Liver (tissue), 9 donors: ENCODE data around the gene NEBL. TPM values are rescaled to one million over a fixed set of nuclear protein-coding genes. Genes with fewer than 3 reads are reported as not detected.

Source experiments
- DNase-seq: peaks from one replicate; pipeline ENCODE4 v3.0.0-alpha.2; 2017; ENCODE audit warnings: low spot score
- H3K27ac ChIP-seq, 2 donors: one replicate each; pipeline ENCODE4 v1.7.0; 2013; ENCODE audit warnings: inconsistent platforms in 2 of 2, low read length in 2 of 2, control low read depth in 1 of 2, low read depth in 1 of 2, mild to moderate bottlenecking in 1 of 2
- H3K27me3 ChIP-seq, 4 donors: one replicate each; pipeline versions ENCODE4 v1.6.1 to v1.7.0; 2013; ENCODE audit warnings: low read length in 3 of 4, inconsistent platforms in 1 of 4, mild to moderate bottlenecking in 1 of 4, moderate library complexity in 1 of 4; ENCODE audit not compliant: control insufficient read depth in 4 of 4, insufficient read depth in 4 of 4
- H3K36me3 ChIP-seq, 4 donors: one replicate each; pipeline versions ENCODE4 v1.6.1 to v1.7.0; 2013; ENCODE audit warnings: low read length in 3 of 4, mild to moderate bottlenecking in 3 of 4, low read depth in 1 of 4, moderate library complexity in 1 of 4; ENCODE audit not compliant: control insufficient read depth in 4 of 4, insufficient read depth in 3 of 4
- H3K4me1 ChIP-seq, 4 donors: one replicate each; pipeline versions ENCODE4 v1.6.1 to v1.7.0; 2013; ENCODE audit warnings: low read length in 3 of 4, mild to moderate bottlenecking in 3 of 4, moderate library complexity in 1 of 4; ENCODE audit not compliant: control insufficient read depth in 4 of 4, insufficient read depth in 4 of 4
- H3K4me3 ChIP-seq, 3 donors: one replicate each; pipeline versions ENCODE4 v1.6.1 to v1.7.0; 2013; ENCODE audit warnings: low read length in 3 of 3, control low read depth in 1 of 3, low read depth in 1 of 3, mild to moderate bottlenecking in 1 of 3
- H3K9ac ChIP-seq, 2 donors: one replicate each; pipeline ENCODE4 v1.7.0; 2013; ENCODE audit warnings: low read length in 2 of 2, mild to moderate bottlenecking in 2 of 2, moderate library complexity in 2 of 2, control low read depth in 1 of 2, low read depth in 1 of 2
- H3K9me3 ChIP-seq, 4 donors: one replicate each; pipeline versions ENCODE4 v1.6.1 to v1.7.0; 2013; ENCODE audit warnings: low read length in 3 of 4; ENCODE audit not compliant: control insufficient read depth in 4 of 4
- ATF3 ChIP-seq: IDR thresholded peaks from 2 replicates; pipeline ENCODE4 v1.6.1; 2016; ENCODE audit warnings: antibody characterized with exemption
- CTCF ChIP-seq: fragments of 150-350 bp; IDR thresholded peaks from 2 replicates; pipeline ENCODE4 v1.5.1; 2017; ENCODE audit warnings: improper control_type of control experiment, low read depth, low read length; ENCODE audit not compliant: missing input control
- EGR1 ChIP-seq, 2 donors: IDR thresholded peaks; 2 replicates each; pipeline ENCODE4 v1.6.1; 2016 to 2018; ENCODE audit warnings: antibody characterized with exemption in 2 of 2, low read depth in 2 of 2
- FOXA1 ChIP-seq: IDR thresholded peaks from 2 replicates; pipeline ENCODE4 v1.6.1; 2016; ENCODE audit warnings: antibody characterized with exemption
- FOXA2 ChIP-seq: IDR thresholded peaks from 2 replicates; pipeline ENCODE4 v1.6.1; 2016; ENCODE audit warnings: antibody characterized with exemption
- HNF4A ChIP-seq, 2 donors: conservative IDR thresholded peaks; 2 replicates each; pipeline ENCODE4 v1.6.1; 2016; ENCODE audit warnings: antibody characterized with exemption in 2 of 2, mild to moderate bottlenecking in 2 of 2
- JUND ChIP-seq, 2 donors: IDR thresholded peaks; 2 replicates each; pipeline ENCODE4 v1.6.1; 2016; ENCODE audit warnings: antibody characterized with exemption in 2 of 2
- MAX ChIP-seq: IDR thresholded peaks from 2 replicates; pipeline ENCODE4 v1.6.1; 2016; ENCODE audit warnings: antibody characterized with exemption
- NR2F2 ChIP-seq: IDR thresholded peaks from 2 replicates; pipeline ENCODE4 v1.6.1; 2016; ENCODE audit warnings: antibody characterized with exemption
- RAD21 ChIP-seq, 2 donors: IDR thresholded peaks; 2 replicates each; pipeline ENCODE4 v1.6.1; 2016; ENCODE audit warnings: antibody characterized with exemption in 2 of 2, mild to moderate bottlenecking in 2 of 2
- RXRA ChIP-seq, 2 donors: IDR thresholded peaks; 2 replicates each; pipeline ENCODE4 v1.6.1; 2017 to 2018; ENCODE audit warnings: antibody characterized with exemption in 2 of 2, mild to moderate bottlenecking in 1 of 2
- TAF1 ChIP-seq: conservative IDR thresholded peaks from 2 replicates; pipeline ENCODE4 v1.6.1; 2016; ENCODE audit warnings: antibody characterized with exemption, mild to moderate bottlenecking
- YY1 ChIP-seq: IDR thresholded peaks from 2 replicates; pipeline ENCODE4 v1.6.1; 2016; ENCODE audit warnings: antibody characterized with exemption, mild to moderate bottlenecking
- WGBS: extraction: QIAGEN DNeasy Blood & Tissue Kit; methylation state at CpG from one replicate; pipeline ENCODE4 v1.1.7; 2013; 5-methylcytosine and 5-hydroxymethylcytosine counted together
- polyA plus RNA-seq, 2 donors: library from polyadenylated mRNA; stranded (reverse) in 1 of 2; unstranded in 1 of 2; fragments of 200-250 nt in 1 of 2; fragments of >200 nt in 1 of 2; fragmentation: Nextera tagmentation in 1 of 2; extraction: Ambion mirVana in 1 of 2; gene quantifications; one replicate each; pipeline versions ENCODE4 v1.2.1 to v1.2.3, GENCODE V29; 2013 to 2015
- total RNA-seq, 2 donors: library from RNA; depleted of rRNA; stranded (reverse); fragments of >200 nt; gene quantifications; one replicate each; pipeline ENCODE4 v1.2.3, GENCODE V29; 2014
- donor health status: healthy.
- donor health status: healthy.
- donor health status: healthy.
- donor health status: healthy.
- donor health status: healthy.

The NEBL gene
- total and polyA plus RNA-seq, 4 donors: 0.22 to 1.8 (median 0.81) TPM

- Histone ChIP-seq H3K27me3 (no peaks in the 10 kb centered on the region), H3K27ac (no peak overlapping the region), H3K4me1 (no peaks in the 10 kb centered on the region), H3K36me3 (no peaks in the 10 kb centered on the region), H3K9me3 (peaks cover 0 to 5% (median 1%) of the 10 kb centered on the region in 4 donors), H3K9ac (no peak overlapping the region), H3K4me3 (no peak overlapping the region)
- DNase-seq: no peak
- TF ChIP-seq YY1: no peak
- TF ChIP-seq CTCF: no peak
- TF ChIP-seq HNF4A (conservative IDR thresholded peaks at IDR 0.05): no peak
- TF ChIP-seq RXRA (IDR thresholded peaks at IDR 0.05): no peak
- no peak for TF ChIP-seq FOXA1
- no peak for TF ChIP-seq ATF3
- no peak for TF ChIP-seq EGR1 (IDR thresholded peaks at IDR 0.05; ENCODE audit: low read depth in 2 of 2)
- TF ChIP-seq JUND (IDR thresholded peaks at IDR 0.05): no peak
- no peak for TF ChIP-seq FOXA2
- no peak for TF ChIP-seq NR2F2
- TF ChIP-seq RAD21 (IDR thresholded peaks at IDR 0.05): no peak
- WGBS: 55% methylated on average over 5 of the region's 5 CpGs
Measured at GRCh38 chr10:20743942-20744341, 153.2 kb downstream of the NEBL start.

GRCh38 chr10:20742737-20743541, 154.2 kb downstream of the NEBL start:
- Histone ChIP-seq H3K4me3 (no peak overlapping the region), H3K36me3 (no peaks in the 10 kb centered on the region), H3K9ac (no peak overlapping the region), H3K27me3 (no peaks in the 10 kb centered on the region), H3K9me3 (no peaks in the 10 kb centered on the region), H3K27ac (no peak overlapping the region), H3K4me1 (no peaks in the 10 kb centered on the region)
- TF ChIP-seq JUND (IDR thresholded peaks at IDR 0.05) (no peak), TAF1 (no peak), EGR1 (IDR thresholded peaks at IDR 0.05; ENCODE audit: low read depth in 2 of 2) (no peak), FOXA2 (no peak), FOXA1 (no peak), MAX (no peak), CTCF (no peak), YY1 (no peak)
- WGBS: 72% methylated on average over 4 of the region's 4 CpGs
- DNase-seq: no peak
